PC-3 (cell line): ENCODE results near the gene ARID5A.

ENCODE experiments used
- CTCF ChIP-seq: fragments of 300-600 bp; sonication (generic); conservative IDR thresholded peaks from 2 replicates; pipeline ENCODE4 v1.5.1; 2017; ENCODE audit warnings: antibody characterized with exemption, low read depth, mild to moderate bottlenecking, low read length
- EZH2 ChIP-seq: fragments of 300-600 bp; sonication (generic); IDR thresholded peaks from one replicate; pipeline ENCODE4 v1.6.1; 2017; ENCODE audit warnings: antibody characterized with exemption, mild to moderate bottlenecking, low read length; ENCODE audit not compliant: unreplicated experiment
- EZH2phosphoT487 ChIP-seq: fragments of 300-600 bp; sonication (generic); IDR thresholded peaks from 2 replicates; pipeline ENCODE4 v1.6.1; 2018; ENCODE audit warnings: mild to moderate bottlenecking, antibody characterized with exemption, low read length, borderline replicate concordance

GRCh38 chr2:96584017-96584416 is 47.5 kb downstream of the ARID5A start:
- TF ChIP-seq EZH2phosphoT487 (no peak), CTCF (no peak), EZH2 (no peak)
